GM18909 (cell line): ENCODE data around the gene HMOX1.
"Not testable (repeated sequence)": the region's sequence is repeated elsewhere in the genome, so short reads cannot be mapped to it uniquely, and the experiment has no call there.

Experiments
- ATAC-seq: cut with Tn5 transposase; IDR thresholded peaks from one replicate; pipeline ENCODE4 v1.9.1; 2021; ENCODE audit warnings: mild to moderate bottlenecking; ENCODE audit not compliant: unreplicated experiment, poor library complexity

HMOX1 gene

DNA sequence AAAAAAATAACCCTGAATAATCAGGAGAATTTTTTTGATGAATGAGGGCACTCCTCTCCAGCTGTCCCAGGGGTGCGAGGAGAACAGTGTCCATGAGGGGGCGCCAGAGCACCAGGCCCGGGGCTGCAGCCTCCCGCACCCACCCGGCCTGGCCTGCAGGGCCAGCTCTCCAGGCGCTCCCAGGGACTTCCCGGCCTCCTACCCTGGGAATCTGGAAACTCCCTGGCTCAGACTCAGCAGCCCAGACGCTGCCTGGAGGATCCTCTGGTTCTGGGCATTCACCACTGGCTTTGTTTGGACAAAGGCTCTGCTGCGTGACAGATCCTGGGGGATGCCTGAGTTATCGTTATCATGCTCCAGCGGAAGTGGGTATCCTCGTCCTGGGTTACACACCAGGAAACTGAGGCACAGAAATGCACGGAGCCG lies 50.0 kb downstream of the HMOX1 start:
- ATAC-seq: no peak

DNA sequence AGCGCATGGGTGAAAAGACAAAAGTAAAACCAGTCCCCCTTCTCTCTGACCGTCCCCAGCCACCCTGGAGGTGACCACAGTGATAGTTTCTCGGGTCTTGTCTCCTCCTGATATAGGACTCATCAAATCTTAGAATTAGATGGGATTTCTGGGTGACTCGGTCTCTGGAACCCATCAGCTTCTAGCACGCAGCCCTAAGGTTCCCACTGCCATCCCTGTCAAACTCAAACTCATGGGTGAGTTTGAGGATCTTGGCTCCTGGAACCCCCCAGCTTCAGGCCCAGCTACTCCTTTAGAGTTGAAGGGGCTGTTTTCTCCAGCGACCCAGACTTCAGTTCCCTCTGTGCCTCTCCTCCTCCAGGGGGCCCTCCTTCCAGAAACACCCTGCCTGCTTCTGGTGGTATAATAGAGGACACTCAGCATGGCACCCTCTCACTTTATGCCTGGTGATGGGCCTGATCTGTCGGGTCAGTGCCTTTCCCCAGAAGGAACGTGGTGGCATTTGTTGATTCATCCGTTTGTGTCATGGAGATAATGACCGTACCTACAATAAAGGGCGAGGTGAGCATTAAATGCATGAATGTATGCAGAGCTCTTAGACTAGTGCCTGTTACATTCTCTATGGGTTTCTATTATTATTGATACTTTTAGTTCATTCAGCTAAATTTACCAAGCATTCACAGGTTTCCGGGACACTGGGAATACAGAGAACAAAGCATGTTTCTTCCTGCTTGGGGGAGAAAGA lies 50.8 kb downstream of the HMOX1 start:
- ATAC-seq: no peak

DNA sequence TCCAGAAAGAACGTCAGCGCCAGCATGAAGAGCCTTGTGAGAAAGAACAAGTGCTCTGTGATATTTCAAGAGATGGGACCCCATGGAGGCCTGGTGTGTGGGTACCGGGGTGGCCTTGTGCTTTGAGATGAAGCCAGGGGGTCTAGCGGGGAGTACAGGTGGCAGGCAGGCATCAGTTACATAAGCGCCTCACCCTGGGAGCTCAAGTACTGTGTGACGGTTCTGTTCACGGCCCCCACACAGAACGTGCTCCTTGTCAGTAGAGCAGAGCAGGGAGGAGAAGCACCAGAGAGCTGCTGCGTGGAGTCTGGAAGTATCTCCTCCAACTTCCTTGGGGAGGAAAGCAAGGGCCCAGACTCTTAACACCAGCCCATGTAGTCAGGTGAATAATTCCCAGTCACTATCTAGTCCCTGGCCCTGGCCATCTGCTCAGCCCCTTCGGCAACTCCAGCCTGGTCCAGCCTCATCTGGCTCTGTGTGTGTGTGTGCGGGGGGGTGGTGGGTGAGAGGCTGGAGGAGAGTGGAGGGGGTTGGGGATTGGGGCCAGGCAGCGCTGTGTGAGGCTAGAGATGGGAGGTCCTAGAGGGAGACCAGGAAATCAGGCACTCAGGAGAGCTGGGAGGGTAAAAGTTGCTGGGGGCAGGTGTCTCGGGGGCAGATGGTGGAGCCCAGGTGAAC lies 51.5 kb downstream of the HMOX1 start:
- no peak for ATAC-seq

DNA sequence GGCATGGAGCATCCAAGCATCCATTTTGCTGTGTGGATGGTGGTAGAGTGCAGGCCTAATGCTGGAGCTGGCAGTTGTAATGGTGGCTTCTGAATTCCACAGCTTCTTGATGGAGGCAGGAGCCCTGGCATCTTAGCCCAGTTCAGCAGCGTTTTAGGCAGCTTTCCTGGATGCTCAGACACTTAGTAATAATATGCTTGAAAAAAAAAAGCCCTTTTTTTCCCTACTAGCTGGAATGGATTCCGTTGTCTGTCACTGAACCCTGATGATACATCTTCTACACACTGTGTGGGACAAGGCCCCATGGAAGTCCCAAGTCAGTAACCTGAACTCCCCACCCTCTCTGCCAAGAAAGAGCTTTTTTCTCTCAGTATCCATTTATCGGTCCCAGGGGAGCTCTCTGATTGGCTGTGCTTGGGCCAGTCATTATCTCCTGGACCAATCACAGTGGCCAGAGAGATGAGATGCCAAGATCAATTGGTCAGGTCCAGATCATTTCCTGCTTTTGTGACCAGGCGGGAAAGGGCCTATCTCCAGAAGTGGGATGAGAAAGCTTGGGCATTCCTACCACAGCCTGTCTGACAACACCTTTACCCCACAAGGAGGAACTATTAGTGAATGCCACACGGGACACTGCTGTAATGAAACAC lies 53.3 kb downstream of the HMOX1 start:
- ATAC-seq: no peak

DNA sequence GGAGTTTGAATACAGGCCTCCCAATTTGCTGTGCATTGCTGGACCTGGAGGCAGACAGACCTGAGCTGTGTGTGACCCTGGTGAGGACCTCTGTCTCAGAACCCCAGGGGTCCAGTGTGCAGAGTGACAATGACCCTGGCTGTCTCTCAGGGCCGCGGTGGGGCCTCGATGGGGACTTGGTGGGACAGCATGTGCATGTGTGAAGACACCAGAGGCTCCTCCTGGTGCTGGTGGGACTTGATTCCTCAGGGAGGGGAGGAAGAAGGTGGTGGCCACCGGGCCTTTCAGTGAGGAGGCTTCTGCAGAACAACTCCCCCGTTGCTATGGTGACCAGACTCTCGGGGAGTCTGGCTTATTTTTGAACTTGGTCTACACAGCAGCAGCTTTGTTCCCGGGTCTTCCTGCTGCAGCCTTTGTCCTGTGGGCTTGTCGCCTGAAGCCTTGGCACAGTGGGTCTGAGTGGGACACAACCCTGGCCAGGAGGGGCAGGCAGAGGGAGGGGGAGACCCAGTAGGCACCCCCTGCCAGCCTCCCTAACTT lies 54.4 kb downstream of the HMOX1 start:
- no peak for ATAC-seq

DNA sequence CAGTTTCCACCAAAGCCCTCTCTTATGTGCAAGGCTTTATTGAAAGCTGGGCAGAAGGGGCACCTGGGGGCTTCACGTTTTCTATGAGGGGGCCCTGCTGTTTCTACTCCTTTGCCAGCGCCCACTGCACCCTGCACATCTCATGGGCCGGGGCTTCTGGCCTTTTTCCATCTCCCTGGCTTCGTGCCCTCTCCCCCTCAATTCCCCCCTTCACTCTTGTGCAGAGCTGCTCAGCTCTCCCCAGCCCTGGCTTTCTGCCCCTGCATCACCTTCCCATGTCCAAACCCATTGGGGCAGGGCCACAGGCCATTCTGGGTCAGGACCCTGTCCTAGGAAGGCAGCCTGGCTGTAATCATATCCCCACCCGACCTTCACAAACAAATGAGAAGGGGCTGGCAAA lies 55.5 kb downstream of the HMOX1 start:
- no peak for ATAC-seq

DNA sequence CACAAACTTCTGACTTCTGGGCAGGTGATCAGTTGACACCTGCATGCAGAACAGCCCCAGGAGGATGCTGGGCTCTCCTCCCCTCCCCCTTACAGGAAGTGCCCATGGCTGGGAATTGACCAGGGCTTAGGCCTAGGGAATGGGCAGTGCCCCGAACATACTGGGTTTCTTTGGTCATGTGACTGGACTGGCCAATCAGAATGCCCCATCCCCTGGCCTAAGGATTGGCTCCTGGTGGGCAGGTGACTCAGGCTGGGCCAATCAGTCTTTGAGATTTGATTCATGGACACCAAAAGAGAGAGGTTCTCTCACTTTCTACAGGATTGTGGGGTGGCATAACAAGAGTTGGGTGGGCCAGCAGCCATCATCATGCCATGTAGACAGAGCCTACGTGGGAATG lies 56.2 kb downstream of the HMOX1 start:
- ATAC-seq: no peak

DNA sequence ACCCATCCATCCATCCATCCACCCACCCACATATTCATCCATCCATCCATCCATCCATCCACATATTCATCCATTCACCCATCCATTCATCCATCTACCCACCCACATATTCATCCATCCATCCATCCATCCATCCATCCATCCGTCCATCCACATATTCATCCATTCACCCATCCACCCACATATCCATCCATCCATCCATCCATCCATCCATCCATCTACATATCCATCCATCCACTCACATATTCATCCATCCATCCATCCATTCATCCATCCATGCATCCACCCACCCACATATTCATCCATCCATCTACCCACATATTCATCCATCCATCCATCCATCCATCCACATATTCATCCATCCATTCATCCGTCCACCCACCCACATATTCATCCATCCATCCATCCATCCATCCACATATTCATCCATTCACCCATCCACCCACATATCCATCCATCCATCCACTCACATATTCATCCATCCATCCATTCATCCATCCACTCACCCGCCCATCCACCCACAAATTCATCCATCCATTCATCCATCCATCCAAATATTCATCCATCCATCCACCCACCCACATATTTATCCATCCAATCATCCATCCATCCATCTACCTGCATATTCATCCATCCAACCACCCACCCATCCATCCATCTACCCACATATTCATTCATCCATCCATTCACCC lies 57.9 kb downstream of the HMOX1 start:
- not testable (repeated sequence) for ATAC-seq

DNA sequence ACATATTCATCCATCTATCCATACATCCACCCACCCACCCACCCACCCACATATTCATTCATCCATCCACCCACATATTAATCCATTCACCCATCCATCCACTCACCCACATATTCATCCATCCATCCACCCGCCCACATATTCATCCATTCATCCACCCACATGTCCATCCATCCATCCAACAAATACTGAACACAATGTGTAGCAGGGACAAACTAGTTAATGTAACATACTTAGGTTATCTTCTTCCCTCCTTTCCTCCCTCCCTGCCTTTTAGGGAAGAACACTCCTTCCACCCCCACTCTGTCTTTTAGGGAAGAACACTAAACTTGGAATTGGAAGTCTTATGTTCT lies 58.4 kb downstream of the HMOX1 start:
- ATAC-seq: no peak

DNA sequence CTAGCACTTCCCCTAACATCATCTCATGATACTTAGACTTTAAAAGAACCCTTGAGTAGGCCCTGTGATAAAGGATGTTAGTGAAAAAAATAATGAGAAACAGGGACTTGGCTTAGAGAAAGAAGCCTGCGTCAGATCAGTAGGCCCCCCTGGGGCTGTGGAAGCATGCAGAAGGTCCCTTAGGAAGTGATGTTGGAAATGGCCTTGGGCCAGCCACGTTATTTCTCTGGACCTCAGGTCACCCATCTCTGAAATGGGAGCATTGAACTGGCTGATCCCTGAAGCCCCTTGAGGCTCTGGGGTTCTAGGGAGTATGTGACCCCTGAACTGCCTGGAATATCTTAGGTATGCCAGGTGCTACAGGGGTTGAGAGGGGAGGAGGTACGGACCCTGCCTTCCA lies 59.2 kb downstream of the HMOX1 start:
- ATAC-seq: no peak

DNA sequence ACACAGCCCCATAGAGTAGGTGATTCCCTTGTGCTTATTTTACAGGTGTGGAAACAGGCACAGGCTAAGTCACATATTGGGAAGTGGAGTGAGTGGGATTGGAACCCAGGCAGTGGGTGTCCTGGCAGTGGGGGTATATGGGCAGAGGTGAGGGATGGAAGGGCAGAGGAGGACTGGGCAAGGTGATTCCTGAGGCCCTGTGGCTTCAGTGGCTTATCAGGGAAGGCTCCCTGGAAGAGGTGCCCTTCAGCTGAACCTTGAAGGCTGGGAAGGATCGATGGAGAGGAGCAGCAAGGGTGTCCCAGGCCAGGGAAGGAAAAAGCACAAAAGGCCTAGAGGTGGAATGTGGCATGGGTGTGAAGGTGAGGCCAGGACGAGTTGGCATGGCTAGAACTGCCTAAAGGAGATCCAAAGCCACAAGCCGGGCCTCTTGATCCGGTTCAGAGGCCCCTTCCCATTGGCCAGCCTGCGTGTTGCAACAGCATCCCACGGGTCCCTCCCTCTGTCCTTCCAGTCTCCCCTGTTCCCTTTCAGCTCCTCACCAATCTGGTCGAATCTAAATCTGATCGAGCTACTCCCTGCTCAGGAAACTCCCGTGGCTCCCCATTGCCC lies 60.7 kb downstream of the HMOX1 start:
- ATAC-seq: no peak

DNA sequence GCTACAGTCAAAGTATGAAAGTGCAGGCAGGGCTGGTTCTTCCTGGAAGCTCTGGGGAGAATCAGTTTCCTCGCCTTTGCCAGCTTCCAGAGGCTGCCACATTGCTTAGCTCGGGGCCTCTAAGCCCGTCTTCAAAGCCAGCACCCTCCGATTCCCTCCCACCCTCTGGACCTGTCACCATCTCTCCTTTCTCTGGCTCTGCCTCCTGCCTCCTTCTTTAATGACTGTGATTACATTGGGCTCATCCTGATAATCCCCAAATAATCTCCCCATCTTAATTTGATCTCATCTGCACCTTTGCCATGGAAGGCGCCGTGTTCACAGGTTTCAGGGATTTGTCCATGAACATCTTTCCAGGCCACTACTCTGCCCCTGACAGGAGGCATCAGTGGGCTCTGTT lies 61.6 kb downstream of the HMOX1 start:
- ATAC-seq: no peak

DNA sequence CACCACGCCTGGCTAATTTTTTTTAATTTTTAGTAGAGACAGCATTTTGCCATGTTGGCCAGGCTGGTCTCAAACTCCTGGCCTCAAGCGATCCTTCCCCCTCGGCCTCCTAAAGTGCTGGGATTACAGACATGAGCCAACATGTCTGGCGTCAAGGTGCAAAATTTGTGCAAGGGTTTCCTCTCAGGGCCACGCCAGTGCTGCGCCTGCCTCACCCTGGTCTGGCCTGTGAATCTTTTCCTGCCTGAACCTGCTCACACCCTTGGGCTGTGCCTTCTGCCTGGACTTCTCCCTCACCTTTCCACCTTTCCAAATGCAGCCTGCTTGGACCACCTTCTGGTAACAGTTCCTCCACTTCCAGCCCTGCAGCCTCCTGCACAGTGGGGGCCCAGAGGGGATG lies 62.4 kb downstream of the HMOX1 start:
- no peak for ATAC-seq
